Measurements from ENCODE around the gene PPP1R3E.

DNA sequence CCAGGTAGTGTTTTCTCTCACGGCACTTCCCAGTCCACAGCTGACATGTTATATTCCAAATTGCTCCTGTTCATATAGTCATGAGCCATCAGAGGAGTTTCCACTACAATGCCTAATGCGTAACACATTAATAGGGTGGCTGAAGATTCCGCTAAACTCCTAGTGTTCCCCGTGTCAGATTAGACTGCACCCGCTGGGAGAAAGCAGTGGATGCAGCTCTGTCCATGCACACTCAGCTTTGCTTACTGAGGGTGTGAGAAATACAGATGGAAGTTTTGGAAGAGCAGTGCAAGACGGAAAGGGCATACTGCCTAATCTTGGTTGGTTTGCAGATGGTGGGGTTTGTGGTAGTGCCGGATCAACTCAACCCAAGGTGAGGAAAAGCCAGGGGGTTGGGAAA lies 5.6 kb downstream of the PPP1R3E start:
- TF ChIP-seq POLR2A (IDR thresholded peaks at IDR 0.05), result no peak
- TF ChIP-seq, protein P1, sequence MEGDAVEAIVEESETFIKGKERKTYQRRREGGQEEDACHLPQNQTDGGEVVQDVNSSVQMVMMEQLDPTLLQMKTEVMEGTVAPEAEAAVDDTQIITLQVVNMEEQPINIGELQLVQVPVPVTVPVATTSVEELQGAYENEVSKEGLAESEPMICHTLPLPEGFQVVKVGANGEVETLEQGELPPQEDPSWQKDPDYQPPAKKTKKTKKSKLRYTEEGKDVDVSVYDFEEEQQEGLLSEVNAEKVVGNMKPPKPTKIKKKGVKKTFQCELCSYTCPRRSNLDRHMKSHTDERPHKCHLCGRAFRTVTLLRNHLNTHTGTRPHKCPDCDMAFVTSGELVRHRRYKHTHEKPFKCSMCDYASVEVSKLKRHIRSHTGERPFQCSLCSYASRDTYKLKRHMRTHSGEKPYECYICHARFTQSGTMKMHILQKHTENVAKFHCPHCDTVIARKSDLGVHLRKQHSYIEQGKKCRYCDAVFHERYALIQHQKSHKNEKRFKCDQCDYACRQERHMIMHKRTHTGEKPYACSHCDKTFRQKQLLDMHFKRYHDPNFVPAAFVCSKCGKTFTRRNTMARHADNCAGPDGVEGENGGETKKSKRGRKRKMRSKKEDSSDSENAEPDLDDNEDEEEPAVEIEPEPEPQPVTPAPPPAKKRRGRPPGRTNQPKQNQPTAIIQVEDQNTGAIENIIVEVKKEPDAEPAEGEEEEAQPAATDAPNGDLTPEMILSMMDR (IDR thresholded peaks at IDR 0.05), result no peak
- TF ChIP-seq POLR2AphosphoS5 (IDR thresholded peaks at IDR 0.05), result no peak
- TF ChIP-seq EP300 (IDR thresholded peaks at IDR 0.05), result no peak

Data from upper lobe of left lung (tissue), 4 donors.